Esophagus muscularis mucosa (tissue), 4 donors: Measurements from ENCODE around the gene SLC22A25. TPM values are rescaled to one million over a fixed set of nuclear protein-coding genes. Genes with fewer than 3 reads are reported as not detected.

ENCODE experiments used
- DNase-seq: peaks from one replicate; pipeline ENCODE4 v3.0.0-alpha.2; 2017; ENCODE audit errors: extremely low spot score
- H3K27ac ChIP-seq, 4 donors: fragments of 200-600 bp; sonication (generic); replicated peaks in 1 of 4; 1 replicate in 3 of 4; 2 replicates in 1 of 4; pipeline ENCODE4 v1.5.1; 2016 to 2019; ENCODE audit warnings: mild to moderate bottlenecking in 1 of 4
- H3K27me3 ChIP-seq, 4 donors: fragments of 200-600 bp; sonication (generic); one replicate each; pipeline versions ENCODE4 v1.5.1 to v1.6.0; 2016 to 2019
- H3K36me3 ChIP-seq, 4 donors: fragments of 200-600 bp; sonication (generic); one replicate each; pipeline ENCODE4 v1.5.1; 2016 to 2019
- H3K4me1 ChIP-seq, 4 donors: fragments of 200-600 bp; sonication (generic); one replicate each; pipeline ENCODE4 v1.5.1; 2016 to 2019
- H3K4me3 ChIP-seq, 4 donors: fragments of 200-600 bp; sonication (generic); 1 replicate in 2 of 4; 2 replicates in 2 of 4; pipeline ENCODE4 v1.5.1; 2016 to 2019; ENCODE audit warnings: mild to moderate bottlenecking in 4 of 4, moderate library complexity in 1 of 4
- H3K9me3 ChIP-seq, 4 donors: fragments of 200-600 bp; sonication (generic); 1 replicate in 3 of 4; 2 replicates in 1 of 4; pipeline ENCODE4 v1.5.1; 2016 to 2019
- EP300 ChIP-seq: sonication (generic); formaldehyde crosslinking; IDR thresholded peaks from one replicate; pipeline ENCODE4 v1.6.1; 2017; ENCODE audit warnings: antibody characterized with exemption
- POLR2A ChIP-seq: fragments of 450-650 bp; IDR thresholded peaks from one replicate; pipeline ENCODE4 v1.6.1; 2017; ENCODE audit warnings: antibody characterized with exemption, moderate library complexity, mild to moderate bottlenecking, low read depth
- POLR2AphosphoS5 ChIP-seq, 2 donors: sonication (generic); formaldehyde crosslinking; IDR thresholded peaks; one replicate each; pipeline ENCODE4 v1.6.1; 2017; ENCODE audit warnings: antibody characterized with exemption in 2 of 2
- WGBS: methylation state at CpG from one replicate; pipeline ENCODE4 v1.1.5; 2018; 5-methylcytosine and 5-hydroxymethylcytosine counted together
- intact Hi-C: fragments of 100-400 bp; cut with DNase I; formaldehyde crosslinking; loops from one replicate; pipeline ENCODE4 v1.15.1; 2023
- total RNA-seq, 4 donors: library from RNA; depleted of rRNA; stranded (reverse); fragments of >200 nt; gene quantifications; one replicate each; pipeline versions ENCODE4 v1.1.0 to v1.2.1, GENCODE V29; 2016
- TF ChIP-seq, protein P1 (sequence below), 3 experiments: fragments of 200-600 bp in 2 of 3; fragments of 450-650 bp in 1 of 3; sonication (generic) in 2 of 3; IDR thresholded peaks; one replicate each; pipeline ENCODE4 v1.5.1; 2017 to 2019; ENCODE audit warnings: antibody characterized with exemption in 3 of 3, mild to moderate bottlenecking in 2 of 3, moderate library complexity in 1 of 3

Gene SLC22A25
- total RNA-seq = not detected

- H3K9me3 ChIP-seq = no peaks in the 10 kb centered on the region
- intact Hi-C loops = no loop called here
- no peak within 1 kb of the TSS for H3K27ac ChIP-seq
- TF ChIP-seq EP300 = no peak
- TF ChIP-seq POLR2AphosphoS5 (IDR thresholded peaks at IDR 0.05) = no peak
- TF ChIP-seq, protein P1, sequence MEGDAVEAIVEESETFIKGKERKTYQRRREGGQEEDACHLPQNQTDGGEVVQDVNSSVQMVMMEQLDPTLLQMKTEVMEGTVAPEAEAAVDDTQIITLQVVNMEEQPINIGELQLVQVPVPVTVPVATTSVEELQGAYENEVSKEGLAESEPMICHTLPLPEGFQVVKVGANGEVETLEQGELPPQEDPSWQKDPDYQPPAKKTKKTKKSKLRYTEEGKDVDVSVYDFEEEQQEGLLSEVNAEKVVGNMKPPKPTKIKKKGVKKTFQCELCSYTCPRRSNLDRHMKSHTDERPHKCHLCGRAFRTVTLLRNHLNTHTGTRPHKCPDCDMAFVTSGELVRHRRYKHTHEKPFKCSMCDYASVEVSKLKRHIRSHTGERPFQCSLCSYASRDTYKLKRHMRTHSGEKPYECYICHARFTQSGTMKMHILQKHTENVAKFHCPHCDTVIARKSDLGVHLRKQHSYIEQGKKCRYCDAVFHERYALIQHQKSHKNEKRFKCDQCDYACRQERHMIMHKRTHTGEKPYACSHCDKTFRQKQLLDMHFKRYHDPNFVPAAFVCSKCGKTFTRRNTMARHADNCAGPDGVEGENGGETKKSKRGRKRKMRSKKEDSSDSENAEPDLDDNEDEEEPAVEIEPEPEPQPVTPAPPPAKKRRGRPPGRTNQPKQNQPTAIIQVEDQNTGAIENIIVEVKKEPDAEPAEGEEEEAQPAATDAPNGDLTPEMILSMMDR (IDR thresholded peaks at IDR 0.05) = no peak
- no peak for TF ChIP-seq POLR2A
- H3K36me3 ChIP-seq = no peaks in the 10 kb centered on the region
- no peak for DNase-seq
- H3K4me1 ChIP-seq = no peaks in the 10 kb centered on the region
- WGBS = 78% methylated on average over 5 of the region's 5 CpGs
- no peak within 1 kb of the TSS for H3K4me3 ChIP-seq
- peaks cover 0 to 6% (median 0%) of the 10 kb centered on the region in 4 donors for H3K27me3 ChIP-seq
These were observed at the start of gene SLC22A25 for GRCh38 chr11:63243533-63243932. Gene SLC22A25, minus strand, starts transcription at chr11:63243599. Its CDS starts 13,947 bp downstream, at chr11:63229652.

- 86% methylated on average over 4 of the region's 4 CpGs for WGBS
- Histone ChIP-seq H3K4me3 (no peak overlapping the region), H3K27ac (no peak overlapping the region), H3K4me1 (no peaks in the 10 kb centered on the region), H3K36me3 (no peaks in the 10 kb centered on the region), H3K9me3 (peaks cover 0 to 11% (median 0%) of the 10 kb centered on the region in 4 donors), H3K27me3 (peaks cover 0 to 2% (median 0%) of the 10 kb centered on the region in 4 donors)
- intact Hi-C loops = no loop called here
- no peak for DNase-seq
- TF ChIP-seq, protein P1 (IDR thresholded peaks at IDR 0.05) = no peak
- TF ChIP-seq POLR2A (no peak), EP300 (no peak), POLR2AphosphoS5 (IDR thresholded peaks at IDR 0.05) (no peak)
These were observed 46.9 kb upstream of the SLC22A25 start for GRCh38 chr11:63290285-63290684.

DNA sequence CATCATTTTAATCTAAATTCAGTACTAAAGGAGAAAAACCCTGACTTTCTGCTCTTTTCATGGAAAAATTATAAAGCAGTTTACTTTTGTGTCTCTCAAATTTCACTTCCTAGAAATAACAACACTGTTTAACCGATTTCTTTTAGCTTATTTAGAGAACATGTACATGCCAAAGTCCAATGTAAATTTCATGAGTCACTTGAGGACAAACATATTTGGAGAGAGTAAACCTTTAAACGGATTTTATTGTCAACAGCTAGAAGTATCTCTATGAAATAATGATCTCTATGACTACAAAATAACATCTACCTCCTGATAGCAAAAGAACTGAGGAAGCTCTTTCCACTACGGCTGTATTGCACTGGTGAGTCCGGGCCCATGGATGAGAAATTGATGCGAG is 46.3 kb upstream of the SLC22A25 start:
- no peak overlapping the region for H3K4me3 ChIP-seq
- H3K36me3 ChIP-seq = no peaks in the 10 kb centered on the region
- TF ChIP-seq POLR2AphosphoS5 (IDR thresholded peaks at IDR 0.05) (no peak), EP300 (no peak), POLR2A (no peak)
- TF ChIP-seq, protein P1 (IDR thresholded peaks at IDR 0.05) = no peak
- H3K9me3 ChIP-seq = peaks cover 0 to 11% (median 0%) of the 10 kb centered on the region in 4 donors
- H3K4me1 ChIP-seq = no peaks in the 10 kb centered on the region
- DNase-seq = no peak
- 74% methylated on average over 5 of the region's 5 CpGs for WGBS
- intact Hi-C loops = no loop called here
- no peak overlapping the region for H3K27ac ChIP-seq
- H3K27me3 ChIP-seq = no peaks in the 10 kb centered on the region

- no peaks in the 10 kb centered on the region for H3K36me3 ChIP-seq
- no peaks in the 10 kb centered on the region for H3K4me1 ChIP-seq
- H3K27ac ChIP-seq = no peak overlapping the region
- H3K4me3 ChIP-seq = no peak overlapping the region
- H3K9me3 ChIP-seq = peaks cover 0 to 11% (median 0%) of the 10 kb centered on the region in 4 donors
- intact Hi-C loops = no loop called here
- TF ChIP-seq POLR2A (no peak), POLR2AphosphoS5 (IDR thresholded peaks at IDR 0.05) (no peak)
- H3K27me3 ChIP-seq = no peaks in the 10 kb centered on the region
- no peak for DNase-seq
These were observed 39.2 kb upstream of the SLC22A25 start for GRCh38 chr11:63282579-63282978.

GRCh38 chr11:63280920-63281319 is 37.5 kb upstream of the SLC22A25 start:
- no peaks in the 10 kb centered on the region for H3K9me3 ChIP-seq
- no peaks in the 10 kb centered on the region for H3K36me3 ChIP-seq
- H3K27ac ChIP-seq = no peak overlapping the region
- no peak overlapping the region for H3K4me3 ChIP-seq
- H3K4me1 ChIP-seq = no peaks in the 10 kb centered on the region
- TF ChIP-seq EP300 = no peak
- no peak for TF ChIP-seq POLR2A
- TF ChIP-seq, protein P1 (IDR thresholded peaks at IDR 0.05) = no peak
- TF ChIP-seq POLR2AphosphoS5 (IDR thresholded peaks at IDR 0.05) = no peak
- intact Hi-C loops = no loop called here
- no peak for DNase-seq
- H3K27me3 ChIP-seq = no peaks in the 10 kb centered on the region
